H9 (cell line): Measurements from ENCODE around the gene DPF3. TPM values are rescaled to one million over a fixed set of nuclear protein-coding genes. Genes with fewer than 3 reads are reported as not detected.

Source experiments
- DNase-seq: peaks from one replicate; pipeline ENCODE4 v3.0.0-alpha.2; 2017
- H2AFZ ChIP-seq: one replicate; pipeline ENCODE4 v1.6.1; 2013; ENCODE audit warnings: mild to moderate bottlenecking, low read length, control low read depth, moderate library complexity
- H2AK5ac ChIP-seq: 2 replicates; pipeline ENCODE4 v1.6.1; 2013; ENCODE audit warnings: low read length, control low read depth, mixed read lengths; ENCODE audit not compliant: insufficient read length
- H2BK120ac ChIP-seq: one replicate; pipeline ENCODE4 v1.6.1; 2013; ENCODE audit warnings: low read depth, mild to moderate bottlenecking, low read length, control low read depth, inconsistent platforms; ENCODE audit not compliant: poor library complexity, severe bottlenecking
- H2BK12ac ChIP-seq: 2 replicates; pipeline ENCODE4 v1.6.1; 2013; ENCODE audit warnings: low read length, control low read depth, mixed read lengths, low read depth; ENCODE audit not compliant: insufficient read length
- H2BK15ac ChIP-seq: 2 replicates; pipeline ENCODE4 v1.6.1; 2013; ENCODE audit warnings: low read depth, low read length, control low read depth
- H2BK20ac ChIP-seq: one replicate; pipeline ENCODE4 v1.6.1; 2013; ENCODE audit warnings: low read depth, mild to moderate bottlenecking, low read length, control low read depth, inconsistent platforms; ENCODE audit not compliant: poor library complexity, severe bottlenecking
- H2BK5ac ChIP-seq: 2 replicates; pipeline ENCODE4 v1.6.1; 2013; ENCODE audit warnings: low read length, control low read depth, mixed read lengths; ENCODE audit not compliant: insufficient read length
- H3K14ac ChIP-seq: 2 replicates; pipeline ENCODE4 v1.6.1; 2013; ENCODE audit warnings: low read length, control low read depth; ENCODE audit not compliant: insufficient read depth
- H3K18ac ChIP-seq: 2 replicates; pipeline ENCODE4 v1.6.1; 2013; ENCODE audit warnings: low read depth, mild to moderate bottlenecking, mixed read lengths, low read length, control low read depth; ENCODE audit not compliant: insufficient read length
- H3K23ac ChIP-seq: 2 replicates; pipeline ENCODE4 v1.6.1; 2013; ENCODE audit warnings: low read length, control low read depth, mixed read lengths, low read depth; ENCODE audit not compliant: insufficient read length
- H3K23me2 ChIP-seq: 2 replicates; pipeline ENCODE4 v1.6.1; 2013; ENCODE audit warnings: low read depth, mild to moderate bottlenecking, mixed read lengths, low read length, control low read depth; ENCODE audit not compliant: insufficient read length, poor library complexity, severe bottlenecking
- H3K27ac ChIP-seq: 2 replicates; pipeline ENCODE4 v1.5.1; 2013; ENCODE audit warnings: low read length, control low read depth, mixed read lengths, low read depth; ENCODE audit not compliant: insufficient read length
- H3K27me3 ChIP-seq: 2 replicates; pipeline ENCODE4 v1.6.1; 2013; ENCODE audit warnings: low read length, control low read depth, inconsistent platforms; ENCODE audit not compliant: insufficient read depth
- H3K4ac ChIP-seq: 2 replicates; pipeline ENCODE4 v1.6.1; 2013; ENCODE audit warnings: low read depth, mild to moderate bottlenecking, control low read depth, inconsistent platforms, low read length, moderate library complexity
- H3K4me1 ChIP-seq: 2 replicates; pipeline ENCODE4 v1.6.1; 2013; ENCODE audit warnings: low read length, control low read depth, inconsistent platforms; ENCODE audit not compliant: insufficient read depth
- H3K4me2 ChIP-seq: 2 replicates; pipeline ENCODE4 v1.6.1; 2013; ENCODE audit warnings: low read length, control low read depth, mixed read lengths; ENCODE audit not compliant: insufficient read length, insufficient read depth
- H3K56ac ChIP-seq: 2 replicates; pipeline ENCODE4 v1.6.1; 2013; ENCODE audit warnings: low read depth, mild to moderate bottlenecking, mixed read lengths, low read length, control low read depth; ENCODE audit not compliant: insufficient read length
- H3K79me1 ChIP-seq: 2 replicates; pipeline ENCODE4 v1.6.1; 2013; ENCODE audit warnings: low read depth, mild to moderate bottlenecking, moderate library complexity, low read length, control low read depth, inconsistent platforms; ENCODE audit not compliant: insufficient read depth, poor library complexity, severe bottlenecking
- H3K79me2 ChIP-seq: 2 replicates; pipeline ENCODE4 v1.6.1; 2013; ENCODE audit warnings: low read length, control low read depth, inconsistent platforms; ENCODE audit not compliant: insufficient read depth
- H3K9ac ChIP-seq: 2 replicates; pipeline ENCODE4 v1.6.1; 2013; ENCODE audit warnings: low read length, control low read depth, mixed read lengths; ENCODE audit not compliant: insufficient read length; ENCODE audit errors: extremely low read depth
- H3K9me3 ChIP-seq: one replicate; pipeline ENCODE4 v1.6.1; 2013; ENCODE audit warnings: low read depth, low read length, inconsistent platforms; ENCODE audit not compliant: control insufficient read depth
- H3T11ph ChIP-seq: one replicate; pipeline ENCODE4 v1.6.1; 2013; ENCODE audit warnings: mild to moderate bottlenecking, low read length, control low read depth, inconsistent platforms
- H4K20me1 ChIP-seq: one replicate; pipeline ENCODE4 v1.6.1; 2013; ENCODE audit not compliant: control insufficient read depth, insufficient read length, insufficient read depth
- H4K5ac ChIP-seq: 2 replicates; pipeline ENCODE4 v1.6.1; 2013; ENCODE audit warnings: low read depth, mild to moderate bottlenecking, mixed read lengths, low read length, control low read depth; ENCODE audit not compliant: insufficient read length
- H4K8ac ChIP-seq: replicated peaks from 2 replicates; pipeline ENCODE4 v1.6.1; 2013; ENCODE audit warnings: low read length, control low read depth, mixed read lengths, low read depth; ENCODE audit not compliant: insufficient read length
- H4K91ac ChIP-seq: 2 replicates; pipeline ENCODE4 v1.6.1; 2013; ENCODE audit warnings: low read depth, mild to moderate bottlenecking, moderate library complexity, mixed read lengths, low read length, control low read depth; ENCODE audit not compliant: insufficient read length
- H3K27ac Mint-ChIP-seq, 3 experiments: 2 replicates in 2 of 3; 3 replicates in 1 of 3; pipeline ENCODE4 v1.8.0; 2020 to 2021; ENCODE audit warnings: mixed read lengths in 3 of 3, mild to moderate bottlenecking in 1 of 3, moderate library complexity in 1 of 3
- H3K27me3 Mint-ChIP-seq: 2 replicates; pipeline ENCODE4 v1.8.0; 2021; ENCODE audit warnings: low read depth, mild to moderate bottlenecking, moderate library complexity, mixed read lengths
- H3K36me3 Mint-ChIP-seq, 3 experiments: 2 replicates in 2 of 3; 3 replicates in 1 of 3; pipeline ENCODE4 v1.8.0; 2020 to 2021; ENCODE audit warnings: low read depth in 3 of 3, mixed read lengths in 3 of 3; ENCODE audit not compliant: insufficient read depth in 1 of 3
- H3K4me1 Mint-ChIP-seq, 2 experiments: 2 replicates each; pipeline ENCODE4 v1.8.0; 2020; ENCODE audit warnings: mixed read lengths in 2 of 2
- H3K4me3 Mint-ChIP-seq, 2 experiments: 2 replicates in 1 of 2; 3 replicates in 1 of 2; pipeline ENCODE4 v1.8.0; 2020 to 2021; ENCODE audit warnings: mild to moderate bottlenecking in 2 of 2, mixed read lengths in 2 of 2, moderate library complexity in 1 of 2
- H3K9me3 Mint-ChIP-seq, 2 experiments: 2 replicates in 1 of 2; 3 replicates in 1 of 2; pipeline ENCODE4 v1.8.0; 2020; ENCODE audit warnings: mild to moderate bottlenecking in 2 of 2, mixed read lengths in 2 of 2, moderate library complexity in 1 of 2
- CTCF ChIP-seq: fragments of 200-600 bp; sonication (generic); conservative IDR thresholded peaks from 3 replicates; pipeline ENCODE4 v1.8.0; 2021; ENCODE audit warnings: antibody characterized with exemption, mild to moderate bottlenecking
- WGBS: extraction: QIAGEN DNeasy Blood & Tissue Kit; methylation state at CpG from one replicate; pipeline ENCODE4 v1.1.7; 2013; ENCODE audit warnings: missing lambda C conversion rate, low lambda C conversion rate, mixed read lengths; ENCODE audit not compliant: insufficient read length; ENCODE audit errors: extremely low coverage; 5-methylcytosine and 5-hydroxymethylcytosine counted together
- total RNA-seq: library from RNA; stranded (reverse); gene quantifications from 2 replicates; pipeline ENCODE4 v1.2.1, GENCODE V29; 2021

The DPF3 gene
- total RNA-seq, 1 experiment from 2014 or later: not detected

GRCh38 chr14:72616811-72617210 is 277.1 kb downstream of the DPF3 start:
- DNase-seq: no peak
- Histone ChIP-seq H3K27me3 (no peaks in the 10 kb centered on the region), H2AK5ac (no peak overlapping the region), H3K79me1 (no peaks in the 10 kb centered on the region), H2BK120ac (no peak overlapping the region), H3K56ac (no peak overlapping the region), H3K14ac (no peak overlapping the region; the same call in 1 of the 2 replicates), H2BK20ac (no peak overlapping the region), H3K9me3 (no peaks in the 10 kb centered on the region), H2BK5ac (no peak overlapping the region), H2AFZ (no peak overlapping the region), H3K4ac (no peak overlapping the region), H4K20me1 (no peaks in the 10 kb centered on the region), H3K4me2 (no peak overlapping the region), H4K5ac (no peak overlapping the region), H2BK15ac (no peak overlapping the region), H3K23me2 (no peaks in the 10 kb centered on the region), H4K8ac (no peak overlapping the region), H2BK12ac (no peak overlapping the region), H3K9ac (no peak overlapping the region), H4K91ac (no peak overlapping the region), H3K23ac (no peak overlapping the region), H3T11ph (no peak overlapping the region), H3K79me2 (no peaks in the 10 kb centered on the region), H3K18ac (no peak overlapping the region), H3K4me1 (peaks cover 12% of the 10 kb centered on the region; the same call in 1 of the 2 replicates), H3K27ac (no peak overlapping the region)
- Mint-ChIP-seq H3K36me3 (peaks cover 0 to 4% (median 3%) of the 10 kb centered on the region in 3 experiments; a peak in 3 of 7 replicates), H3K4me3 (no peak overlapping the region), H3K9me3 (peaks cover 3 to 4% of the 10 kb centered on the region in 2 experiments; a peak in 3 of 5 replicates), H3K4me1 (peaks cover 13 to 31% of the 10 kb centered on the region in 2 experiments), H3K27ac (no peak overlapping the region), H3K27me3 (peaks cover 22% of the 10 kb centered on the region)
- no CpG with 5 or more reads among the region's 7 CpGs for WGBS
- TF ChIP-seq CTCF: no peak
